Neural progenitor cell (in vitro differentiated cells): ENCODE measurements around the gene FKBP10. TPM values are rescaled to one million over a fixed set of nuclear protein-coding genes. Genes with fewer than 3 reads are reported as not detected.

ENCODE experiments used
- DNase-seq: peaks from one replicate; pipeline ENCODE4 v3.0.0-alpha.2; 2016; ENCODE audit warnings: low spot score
- H2AFZ ChIP-seq: fragments of 200-600 bp; sonication (generic); replicated peaks from 2 replicates; pipeline ENCODE4 v1.6.1; 2016; ENCODE audit warnings: antibody characterized with exemption
- H3F3A ChIP-seq: fragments of 200-600 bp; sonication (generic); 2 replicates; pipeline ENCODE4 v1.6.1; 2016; ENCODE audit warnings: antibody characterized with exemption, low read depth
- H3K27ac ChIP-seq: fragments of 200-600 bp; sonication (generic); 2 replicates; pipeline ENCODE4 v1.5.1; 2016; ENCODE audit warnings: mild to moderate bottlenecking
- H3K27me3 ChIP-seq: fragments of 200-600 bp; sonication (generic); 2 replicates; pipeline ENCODE4 v1.6.1; 2016; ENCODE audit warnings: mild to moderate bottlenecking, moderate library complexity
- H3K36me3 ChIP-seq: fragments of 200-600 bp; sonication (generic); 2 replicates; pipeline ENCODE4 v1.5.1; 2016
- H3K4me1 ChIP-seq: fragments of 200-600 bp; sonication (generic); 2 replicates; pipeline ENCODE4 v1.6.1; 2016; ENCODE audit warnings: mixed run types
- H3K4me2 ChIP-seq: fragments of 200-600 bp; sonication (generic); 2 replicates; pipeline ENCODE4 v1.6.1; 2016
- H3K4me3 ChIP-seq: fragments of 200-600 bp; sonication (generic); 2 replicates; pipeline ENCODE4 v1.5.1; 2016
- H3K79me2 ChIP-seq: fragments of 200-600 bp; sonication (generic); 2 replicates; pipeline ENCODE4 v1.6.1; 2016; ENCODE audit warnings: low read depth
- H3K9ac ChIP-seq: fragments of 200-600 bp; sonication (generic); 2 replicates; pipeline ENCODE4 v1.6.1; 2016
- H3K9me3 ChIP-seq: fragments of 200-600 bp; sonication (generic); 2 replicates; pipeline ENCODE4 v1.5.1; 2016; ENCODE audit warnings: low read depth
- H4K20me1 ChIP-seq: fragments of 200-600 bp; sonication (generic); 2 replicates; pipeline ENCODE4 v1.6.1; 2016; ENCODE audit warnings: low read depth
- H3K27ac Mint-ChIP-seq: 3 replicates; pipeline ENCODE4 v1.8.0; 2021; ENCODE audit warnings: mixed read lengths
- H3K27me3 Mint-ChIP-seq: 2 replicates; pipeline ENCODE4 v1.8.0; 2022; ENCODE audit warnings: low read depth, mild to moderate bottlenecking, inconsistent platforms, moderate library complexity, mixed read lengths; ENCODE audit not compliant: insufficient read depth
- H3K36me3 Mint-ChIP-seq: 3 replicates; pipeline ENCODE4 v1.8.0; 2021; ENCODE audit warnings: mixed read lengths
- H3K4me1 Mint-ChIP-seq: 3 replicates; pipeline ENCODE4 v1.8.0; 2021; ENCODE audit warnings: mixed read lengths
- H3K4me3 Mint-ChIP-seq: 3 replicates; pipeline ENCODE4 v1.8.0; 2021; ENCODE audit warnings: mild to moderate bottlenecking, moderate library complexity, mixed read lengths
- H3K9me3 Mint-ChIP-seq: 3 replicates; pipeline ENCODE4 v1.8.0; 2020; ENCODE audit warnings: mixed read lengths
- EZH2 ChIP-seq: fragments of 200-600 bp; sonication (generic); IDR thresholded peaks from 2 replicates; pipeline ENCODE4 v1.6.1; 2017; ENCODE audit warnings: antibody characterized with exemption, mild to moderate bottlenecking, moderate library complexity
- EZH2phosphoT487 ChIP-seq: fragments of 200-600 bp; sonication (generic); IDR thresholded peaks from 2 replicates; pipeline ENCODE4 v1.6.1; 2017; ENCODE audit warnings: antibody characterized with exemption
- total RNA-seq: library from RNA; depleted of rRNA; stranded (reverse); fragments of >200 nt; gene quantifications from 2 replicates; pipeline ENCODE4 v1.2.3, GENCODE V29; 2015; ENCODE audit warnings: low replicate concordance
- TF ChIP-seq, protein P1 (sequence below): fragments of 200-600 bp; sonication (generic); IDR thresholded peaks from 2 replicates; pipeline ENCODE4 v1.5.1; 2017; ENCODE audit warnings: antibody characterized with exemption, mild to moderate bottlenecking

The FKBP10 gene
- total RNA-seq, 1 donor from 2014 or later: 108 TPM

DNA sequence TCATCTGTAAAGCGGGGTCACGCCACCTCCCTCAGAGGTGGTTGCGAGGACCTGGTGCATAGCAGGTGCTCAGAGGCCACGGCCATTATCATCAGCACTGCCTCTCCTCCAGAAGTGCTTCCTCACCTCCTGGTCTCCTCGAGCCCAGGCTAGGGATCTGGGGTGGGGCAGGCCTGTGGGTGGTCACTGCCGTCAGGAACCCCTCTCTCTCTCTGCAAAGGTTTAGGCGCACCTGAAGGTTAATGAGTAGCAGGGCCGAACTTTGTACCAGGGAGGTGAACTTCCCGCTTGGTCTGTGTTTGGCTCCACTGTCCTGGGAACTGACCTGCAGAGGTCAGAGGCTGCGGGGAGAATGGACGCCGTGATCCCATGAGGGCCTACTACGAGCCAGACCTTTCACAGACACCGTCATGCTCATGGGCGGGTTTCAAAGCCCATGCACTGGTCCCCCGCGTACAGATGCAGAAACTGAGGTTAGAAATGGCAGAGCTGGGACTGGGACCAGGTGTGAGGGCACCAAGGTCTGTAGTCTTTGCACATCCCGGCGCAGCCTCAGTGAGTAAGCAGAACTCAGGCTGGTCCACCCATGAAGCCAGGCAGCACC, 40.1 kb upstream of the FKBP10 start:
- no peak overlapping the region for H3K4me3 Mint-ChIP-seq
- no peak overlapping the region for H3K4me2 ChIP-seq

GRCh38 chr17:41773190-41773588, 39.6 kb upstream of the FKBP10 start:
- Histone ChIP-seq H3K9me3 (no peaks in the 10 kb centered on the region), H3F3A (peaks cover 38% of the 10 kb centered on the region), H3K27ac (peak overlapping the region; percentile 50), H3K4me2 (peak overlapping the region; percentile 21), H4K20me1 (peaks cover 72% of the 10 kb centered on the region), H3K4me3 (no peak overlapping the region), H3K36me3 (no peaks in the 10 kb centered on the region), H3K4me1 (peaks cover 47% of the 10 kb centered on the region), H3K27me3 (no peaks in the 10 kb centered on the region), H3K79me2 (peaks cover 55% of the 10 kb centered on the region), H2AFZ (no peak overlapping the region), H3K9ac (no peak overlapping the region)
- DNase-seq: peak; percentile 57
- no peak for TF ChIP-seq EZH2
- TF ChIP-seq EZH2phosphoT487: no peak
- TF ChIP-seq, protein P1, sequence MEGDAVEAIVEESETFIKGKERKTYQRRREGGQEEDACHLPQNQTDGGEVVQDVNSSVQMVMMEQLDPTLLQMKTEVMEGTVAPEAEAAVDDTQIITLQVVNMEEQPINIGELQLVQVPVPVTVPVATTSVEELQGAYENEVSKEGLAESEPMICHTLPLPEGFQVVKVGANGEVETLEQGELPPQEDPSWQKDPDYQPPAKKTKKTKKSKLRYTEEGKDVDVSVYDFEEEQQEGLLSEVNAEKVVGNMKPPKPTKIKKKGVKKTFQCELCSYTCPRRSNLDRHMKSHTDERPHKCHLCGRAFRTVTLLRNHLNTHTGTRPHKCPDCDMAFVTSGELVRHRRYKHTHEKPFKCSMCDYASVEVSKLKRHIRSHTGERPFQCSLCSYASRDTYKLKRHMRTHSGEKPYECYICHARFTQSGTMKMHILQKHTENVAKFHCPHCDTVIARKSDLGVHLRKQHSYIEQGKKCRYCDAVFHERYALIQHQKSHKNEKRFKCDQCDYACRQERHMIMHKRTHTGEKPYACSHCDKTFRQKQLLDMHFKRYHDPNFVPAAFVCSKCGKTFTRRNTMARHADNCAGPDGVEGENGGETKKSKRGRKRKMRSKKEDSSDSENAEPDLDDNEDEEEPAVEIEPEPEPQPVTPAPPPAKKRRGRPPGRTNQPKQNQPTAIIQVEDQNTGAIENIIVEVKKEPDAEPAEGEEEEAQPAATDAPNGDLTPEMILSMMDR: no peak
- peaks cover 43% of the 10 kb centered on the region for H3K4me1 Mint-ChIP-seq
- peak overlapping the region; percentile 57 for H3K27ac Mint-ChIP-seq
- H3K36me3 Mint-ChIP-seq: peaks cover 8% of the 10 kb centered on the region
- H3K4me3 Mint-ChIP-seq: no peak overlapping the region
- peaks cover 2% of the 10 kb centered on the region for H3K27me3 Mint-ChIP-seq
- no peaks in the 10 kb centered on the region for H3K9me3 Mint-ChIP-seq

More for the DNA sequence above, 40.1 kb upstream of the FKBP10 start:
- Histone ChIP-seq H3K9ac (no peak overlapping the region), H2AFZ (no peak overlapping the region), H4K20me1 (peaks cover 67% of the 10 kb centered on the region), H3K4me1 (peaks cover 42% of the 10 kb centered on the region), H3K36me3 (no peaks in the 10 kb centered on the region), H3K9me3 (no peaks in the 10 kb centered on the region), H3F3A (peaks cover 33% of the 10 kb centered on the region), H3K27me3 (no peaks in the 10 kb centered on the region), H3K27ac (no peak overlapping the region), H3K79me2 (peaks cover 50% of the 10 kb centered on the region), H3K4me3 (no peak overlapping the region)
- Mint-ChIP-seq H3K9me3 (no peaks in the 10 kb centered on the region), H3K36me3 (peaks cover 10% of the 10 kb centered on the region), H3K4me1 (peaks cover 43% of the 10 kb centered on the region), H3K27ac (no peak overlapping the region), H3K27me3 (peaks cover 3% of the 10 kb centered on the region)
- TF ChIP-seq EZH2 (no peak), EZH2phosphoT487 (no peak)
- TF ChIP-seq, protein P1: no peak
- DNase-seq: no peak

GRCh38 chr17:41773731-41774193, 39.0 kb upstream of the FKBP10 start:
- TF ChIP-seq EZH2 (no peak), EZH2phosphoT487 (no peak)
- TF ChIP-seq, protein P1: no peak
- no peaks in the 10 kb centered on the region for H3K9me3 Mint-ChIP-seq
- Histone ChIP-seq H3K27me3 (no peaks in the 10 kb centered on the region), H3K4me2 (peak overlapping the region; percentile 21), H3K9ac (no peak overlapping the region), H3K4me1 (peaks cover 49% of the 10 kb centered on the region), H3K4me3 (no peak overlapping the region), H3K79me2 (peaks cover 58% of the 10 kb centered on the region), H3K9me3 (no peaks in the 10 kb centered on the region), H3K27ac (peak overlapping the region; percentile 50), H3K36me3 (no peaks in the 10 kb centered on the region), H2AFZ (no peak overlapping the region), H3F3A (peaks cover 41% of the 10 kb centered on the region), H4K20me1 (peaks cover 73% of the 10 kb centered on the region)
- H3K27me3 Mint-ChIP-seq: peaks cover 5% of the 10 kb centered on the region
- no peak overlapping the region for H3K27ac Mint-ChIP-seq
- peaks cover 5% of the 10 kb centered on the region for H3K36me3 Mint-ChIP-seq
- H3K4me3 Mint-ChIP-seq: no peak overlapping the region
- DNase-seq: no peak
- H3K4me1 Mint-ChIP-seq: peaks cover 43% of the 10 kb centered on the region
